Measurements from ENCODE around the gene KCNE1.
"Not testable (repeated sequence)": the region's sequence is repeated elsewhere in the genome, so short reads cannot be mapped to it uniquely, and the experiment has no call there.

The KCNE1 gene

GRCh38 chr21:34423805-34424204, 88.2 kb downstream of the KCNE1 start, which contains the start of gene SMIM34:
TSS of gene SMIM34 (minus strand) at chr21:34423951. CDS start at chr21:34423839, 112 bp downstream.
- DNase-seq, result not testable (repeated sequence)

GRCh38 chr21:34417448-34418077, 94.4 kb downstream of the KCNE1 start:
- DNase-seq, result not testable (repeated sequence)

GRCh38 chr21:34407294-34407693, 104.7 kb downstream of the KCNE1 start:
- DNase-seq, result not testable (repeated sequence)

GRCh38 chr21:34406676-34407075, 105.3 kb downstream of the KCNE1 start:
- DNase-seq, result not testable (repeated sequence)

GRCh38 chr21:34406102-34406501, 105.9 kb downstream of the KCNE1 start:
- not testable (repeated sequence) for DNase-seq

GRCh38 chr21:34405686-34406085, 106.3 kb downstream of the KCNE1 start:
- not testable (repeated sequence) for DNase-seq

GRCh38 chr21:34404742-34405141, 107.3 kb downstream of the KCNE1 start:
- DNase-seq, result not testable (repeated sequence)

- DNase-seq, result not testable (repeated sequence)
These were observed 111.5 kb downstream of the KCNE1 start for GRCh38 chr21:34400522-34400921.
